GM10266 (cell line): Measurements from ENCODE around the gene GRM8.

Experiments used
- DNase-seq: peaks from one replicate; pipeline ENCODE4 v3.0.0; 2012; ENCODE audit errors: extremely low spot score
- TF ChIP-seq, protein P1 (sequence below): IDR thresholded peaks from 2 replicates; pipeline ENCODE4 v1.5.1; 2012; ENCODE audit warnings: mild to moderate bottlenecking, low read depth; ENCODE audit not compliant: control insufficient read depth, insufficient read depth; ENCODE audit errors: missing control alignments

GRM8 gene

DNA sequence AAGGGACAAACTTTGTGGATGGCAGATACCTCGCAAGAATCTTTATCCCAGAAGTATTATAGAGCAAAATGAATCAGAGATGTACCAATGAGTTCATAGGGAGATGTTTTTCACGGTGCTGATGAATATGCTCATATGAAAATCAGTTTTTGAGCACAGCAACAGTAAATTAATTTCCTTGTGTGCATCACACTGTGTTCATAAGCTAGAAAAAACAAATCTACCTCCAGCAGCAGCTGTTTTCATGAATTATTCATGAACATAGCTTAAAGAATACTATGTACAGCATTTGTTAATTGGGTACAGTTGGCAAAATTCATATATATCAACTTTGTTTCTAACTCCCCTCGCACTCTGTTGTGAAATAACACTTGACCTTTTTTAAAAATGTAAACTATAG is 809.8 kb downstream of the GRM8 start:
- TF ChIP-seq, protein P1, sequence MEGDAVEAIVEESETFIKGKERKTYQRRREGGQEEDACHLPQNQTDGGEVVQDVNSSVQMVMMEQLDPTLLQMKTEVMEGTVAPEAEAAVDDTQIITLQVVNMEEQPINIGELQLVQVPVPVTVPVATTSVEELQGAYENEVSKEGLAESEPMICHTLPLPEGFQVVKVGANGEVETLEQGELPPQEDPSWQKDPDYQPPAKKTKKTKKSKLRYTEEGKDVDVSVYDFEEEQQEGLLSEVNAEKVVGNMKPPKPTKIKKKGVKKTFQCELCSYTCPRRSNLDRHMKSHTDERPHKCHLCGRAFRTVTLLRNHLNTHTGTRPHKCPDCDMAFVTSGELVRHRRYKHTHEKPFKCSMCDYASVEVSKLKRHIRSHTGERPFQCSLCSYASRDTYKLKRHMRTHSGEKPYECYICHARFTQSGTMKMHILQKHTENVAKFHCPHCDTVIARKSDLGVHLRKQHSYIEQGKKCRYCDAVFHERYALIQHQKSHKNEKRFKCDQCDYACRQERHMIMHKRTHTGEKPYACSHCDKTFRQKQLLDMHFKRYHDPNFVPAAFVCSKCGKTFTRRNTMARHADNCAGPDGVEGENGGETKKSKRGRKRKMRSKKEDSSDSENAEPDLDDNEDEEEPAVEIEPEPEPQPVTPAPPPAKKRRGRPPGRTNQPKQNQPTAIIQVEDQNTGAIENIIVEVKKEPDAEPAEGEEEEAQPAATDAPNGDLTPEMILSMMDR, result no peak
- DNase-seq, result no peak

- no peak for DNase-seq
- TF ChIP-seq, protein P1, result no peak
Measured at GRCh38 chr7:126441745-126442144, 811.0 kb downstream of the GRM8 start.

GRCh38 chr7:126440542-126440941 is 812.2 kb downstream of the GRM8 start:
- TF ChIP-seq, protein P1, result no peak
- DNase-seq, result no peak

- TF ChIP-seq, protein P1, result no peak
- no peak for DNase-seq
Measured at GRCh38 chr7:126436213-126436868, 816.4 kb downstream of the GRM8 start.

DNA sequence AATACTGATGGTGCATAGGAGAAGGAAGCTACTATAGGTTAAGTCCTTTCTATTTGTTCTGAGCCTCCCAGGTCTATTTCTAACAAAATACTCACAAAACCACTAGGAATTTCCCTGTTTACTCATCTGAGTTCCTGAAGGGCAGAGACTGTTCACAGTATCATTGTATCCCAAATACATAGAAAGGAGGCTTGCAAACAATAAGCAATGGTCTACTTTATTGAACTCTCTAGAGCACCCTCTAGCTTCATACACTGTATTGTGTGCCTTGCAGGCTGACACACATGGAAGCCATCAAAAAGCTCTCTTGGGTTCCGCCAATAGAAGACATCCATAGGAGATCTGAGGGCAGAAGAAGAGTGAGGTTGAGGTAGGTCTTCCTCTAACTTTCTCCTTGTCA is 826.1 kb downstream of the GRM8 start:
- TF ChIP-seq, protein P1, result no peak
- no peak for DNase-seq

- DNase-seq, result no peak
- TF ChIP-seq, protein P1, result no peak
Measured at GRCh38 chr7:126424985-126425384, 827.8 kb downstream of the GRM8 start.

- DNase-seq, result no peak
- TF ChIP-seq, protein P1, result no peak
Measured at GRCh38 chr7:126419047-126419446, 833.7 kb downstream of the GRM8 start.
